Thyroid gland (tissue), 4 donors: ENCODE results near the gene ZNF28. TPM values are rescaled to one million over a fixed set of nuclear protein-coding genes. Genes with fewer than 3 reads are reported as not detected.

ENCODE experiments used
- DNase-seq, 2 donors: peaks; one replicate each; pipeline ENCODE4 v3.0.0-alpha.2; 2019
- H3K27ac ChIP-seq, 3 donors: fragments of 200-600 bp; sonication (generic); 1 replicate in 2 of 3; 2 replicates in 1 of 3; pipeline ENCODE4 v1.5.1; 2016 to 2019; ENCODE audit warnings: mild to moderate bottlenecking in 1 of 3, moderate library complexity in 1 of 3
- H3K27me3 ChIP-seq: fragments of 200-600 bp; sonication (generic); one replicate; pipeline ENCODE4 v1.5.1; 2019
- H3K36me3 ChIP-seq, 2 donors: fragments of 200-600 bp; sonication (generic); one replicate each; pipeline ENCODE4 v1.5.1; 2016 to 2019
- H3K4me1 ChIP-seq, 2 donors: fragments of 200-600 bp; sonication (generic); one replicate each; pipeline ENCODE4 v1.5.1; 2017 to 2019
- H3K4me3 ChIP-seq, 3 donors: fragments of 200-600 bp; sonication (generic); replicated peaks in 1 of 3; 1 replicate in 2 of 3; 2 replicates in 1 of 3; pipeline ENCODE4 v1.5.1; 2016; ENCODE audit warnings: mild to moderate bottlenecking in 1 of 3
- H3K9me3 ChIP-seq: fragments of 200-600 bp; sonication (generic); one replicate; pipeline ENCODE4 v1.5.1; 2017
- CTCF ChIP-seq, 6 experiments: fragments of 200-600 bp in 3 of 6; fragments of 450-650 bp in 3 of 6; sonication (generic) in 3 of 6; IDR thresholded peaks; one replicate each; pipeline ENCODE4 v1.5.1; 2016 to 2019; ENCODE audit warnings: antibody characterized with exemption in 6 of 6, mild to moderate bottlenecking in 2 of 6, inconsistent platforms in 1 of 6, moderate library complexity in 1 of 6
- POLR2A ChIP-seq, 2 donors: fragments of 450-650 bp; IDR thresholded peaks; one replicate each; pipeline ENCODE4 v1.6.1; 2017; ENCODE audit warnings: antibody characterized with exemption in 2 of 2, mild to moderate bottlenecking in 2 of 2, moderate library complexity in 1 of 2
- WGBS, 2 donors: methylation state at CpG; one replicate each; pipeline ENCODE4 v1.1.5; 2017; 5-methylcytosine and 5-hydroxymethylcytosine counted together
- intact Hi-C: fragments of 100-400 bp; cut with DNase I; formaldehyde crosslinking; loops from one replicate; pipeline ENCODE4 v1.15.1; 2023
- total RNA-seq, 4 donors: library from RNA; depleted of rRNA; stranded (reverse); fragments of >200 nt; gene quantifications; one replicate each; pipeline ENCODE4 v1.2.3, GENCODE V29; 2016

Gene ZNF28
- total RNA-seq, 4 donors from 2014 or later, result 14.4 to 22.8 (median 21.6) TPM

GRCh38 chr19:52749780-52750179 is 71.7 kb downstream of the ZNF28 start:
- Histone ChIP-seq H3K27ac (no peak overlapping the region), H3K9me3 (no peaks in the 10 kb centered on the region), H3K4me1 (no peaks in the 10 kb centered on the region), H3K27me3 (no peaks in the 10 kb centered on the region), H3K36me3 (no peaks in the 10 kb centered on the region), H3K4me3 (no peak overlapping the region)
- TF ChIP-seq CTCF (IDR thresholded peaks at IDR 0.05) (no peak), POLR2A (IDR thresholded peaks at IDR 0.05) (no peak)
- intact Hi-C loops, result loop anchor here (10.0 kb wide), 1 partner anchor 505 kb away; no protein-coding TSS in a partner anchor
- DNase-seq, result no peak
- WGBS, 2 donors, result 66 to 83% methylated on average over 4 of the region's 4 CpGs

GRCh38 chr19:52748336-52748950 is 73.0 kb downstream of the ZNF28 start:
- no peak for TF ChIP-seq POLR2A (IDR thresholded peaks at IDR 0.05)
- peak in 5 of 6 experiments; percentile 21 to 64 (median 40) for TF ChIP-seq CTCF (IDR thresholded peaks at IDR 0.05)
- H3K4me1 ChIP-seq, result no peaks in the 10 kb centered on the region
- H3K4me3 ChIP-seq, result no peak overlapping the region
- H3K9me3 ChIP-seq, result no peaks in the 10 kb centered on the region
- no peak overlapping the region for H3K27ac ChIP-seq
- H3K36me3 ChIP-seq, result no peaks in the 10 kb centered on the region
- DNase-seq, result peak in 1 of 2 donors; percentile 37
- intact Hi-C loops, result loop anchor here (10.0 kb wide), 1 partner anchor 504 kb away; no protein-coding TSS in a partner anchor
- H3K27me3 ChIP-seq, result no peaks in the 10 kb centered on the region
- WGBS, 2 donors, result 22 to 24% methylated on average over 8 of the region's 8 CpGs

Other genes starting within 250 kb of the ZNF28 start
- 100 to 1,000 TPM in 2 of 4 donors, 10 to 100 TPM in 2; 75.3 to 125 (median 97.0) TPM for gene ZNF83, start 183.3 kb downstream of the ZNF28 start, total RNA-seq
- gene ZNF611, start 86.6 kb downstream of the ZNF28 start, total RNA-seq, result 10 to 100 TPM; 12.8 to 34.8 (median 24.5) TPM
- gene ZNF600, start 34.8 kb downstream of the ZNF28 start, total RNA-seq, result 10 to 100 TPM in 3 of 4 donors, 1 to 10 TPM in 1; 8.8 to 15.3 (median 12.4) TPM
- gene ZNF468, start 36.0 kb upstream of the ZNF28 start, total RNA-seq, result 10 to 100 TPM; 33.3 to 51.4 (median 41.6) TPM
- 10 to 100 TPM; 24.6 to 33.5 (median 27.5) TPM for gene ZNF320, start 76.0 kb upstream of the ZNF28 start, total RNA-seq
- 1 to 10 TPM; 3.3 to 8.3 (median 6.8) TPM for gene ZNF888, start 101.8 kb upstream of the ZNF28 start, total RNA-seq
- gene ZNF816, start 141.2 kb upstream of the ZNF28 start, total RNA-seq, result 10 to 100 TPM in 2 of 4 donors, 1 to 10 TPM in 2; 6.3 to 17.5 (median 12.2) TPM
- gene ERVV-1, start 192.3 kb upstream of the ZNF28 start, total RNA-seq, result not detected
- gene ERVV-2, start 223.1 kb upstream of the ZNF28 start, total RNA-seq, result under 1 TPM in 1 of 4 donors, not detected in 3; 0.40 TPM